ELR (cell line): ENCODE measurements around the gene PRKCE.
"Not testable (repeated sequence)": the region's sequence is repeated elsewhere in the genome, so short reads cannot be mapped to it uniquely, and the experiment has no call there.

Experiments
- DNase-seq: peaks from one replicate; pipeline ENCODE4 v3.0.0-alpha.2; 2015; ENCODE audit warnings: low read depth

Gene PRKCE

DNA sequence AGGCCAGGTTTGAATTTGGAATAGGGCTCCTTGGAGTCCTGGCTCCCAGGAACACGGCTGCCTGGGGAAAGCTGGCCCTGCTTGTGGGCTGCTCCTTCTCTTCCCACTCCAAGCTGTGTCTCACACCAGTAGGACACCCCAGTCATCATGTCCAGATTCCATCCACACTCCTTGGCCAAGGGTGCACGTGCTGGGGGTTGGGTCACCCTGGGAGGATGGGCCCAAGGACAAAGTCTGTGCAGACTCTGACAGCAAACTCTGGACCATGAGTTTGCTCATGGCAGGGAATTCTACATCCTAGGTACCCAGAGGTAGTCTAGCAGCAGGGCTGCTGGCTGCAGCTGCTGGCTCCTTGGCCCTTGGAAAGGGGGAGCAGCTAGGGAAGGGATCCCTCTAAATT, 543.4 kb downstream of the PRKCE start:
- no peak for DNase-seq

DNA sequence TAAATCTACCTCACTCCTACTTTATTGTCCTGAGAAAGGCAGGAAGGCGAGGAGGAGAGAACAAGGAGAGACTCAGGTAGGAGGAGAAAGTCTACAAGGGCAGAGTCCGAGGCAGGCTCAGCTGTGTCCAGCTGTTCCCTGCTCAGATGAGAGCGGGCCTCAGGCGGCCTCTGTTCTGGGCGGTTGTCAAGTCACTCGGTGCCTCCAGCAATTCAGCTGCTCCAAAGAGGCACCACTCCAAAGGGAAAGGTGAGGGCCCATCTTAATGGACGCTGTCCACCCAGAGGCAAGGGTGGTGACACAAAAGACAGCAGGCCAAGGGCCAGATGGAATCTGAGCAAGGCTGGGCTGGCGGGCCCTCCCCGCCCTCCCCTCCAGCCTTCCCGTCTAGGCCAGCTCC, 544.3 kb downstream of the PRKCE start:
- no peak for DNase-seq

DNA sequence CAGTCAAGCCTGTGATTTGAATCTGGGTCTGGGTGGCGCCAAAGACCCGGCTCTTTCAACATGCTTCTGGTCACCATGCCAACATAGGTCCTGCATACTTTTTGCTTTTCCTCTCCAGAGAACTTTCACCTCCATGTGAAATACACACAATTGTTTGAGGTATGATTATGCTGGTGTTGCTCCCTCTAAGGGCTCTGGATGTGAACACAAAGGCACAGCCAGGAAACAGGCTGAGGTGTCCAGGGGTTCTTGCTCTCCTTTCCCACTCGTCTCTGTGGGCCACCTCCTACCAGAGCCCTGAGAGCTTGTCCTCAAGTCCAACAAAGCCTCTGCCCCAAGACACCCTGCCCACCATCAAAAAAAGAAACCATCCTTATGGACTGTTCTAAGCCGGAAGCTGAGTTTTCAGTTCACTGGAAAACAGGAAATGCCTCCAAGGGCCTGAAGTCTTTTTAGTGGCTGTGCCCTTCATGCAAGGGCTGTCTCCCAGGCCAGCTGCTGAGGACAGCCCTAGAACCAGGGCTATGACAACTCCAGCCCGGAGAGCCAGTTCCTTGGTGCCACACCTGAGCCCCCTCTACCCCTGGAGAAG, 545.5 kb downstream of the PRKCE start:
- DNase-seq = no peak

DNA sequence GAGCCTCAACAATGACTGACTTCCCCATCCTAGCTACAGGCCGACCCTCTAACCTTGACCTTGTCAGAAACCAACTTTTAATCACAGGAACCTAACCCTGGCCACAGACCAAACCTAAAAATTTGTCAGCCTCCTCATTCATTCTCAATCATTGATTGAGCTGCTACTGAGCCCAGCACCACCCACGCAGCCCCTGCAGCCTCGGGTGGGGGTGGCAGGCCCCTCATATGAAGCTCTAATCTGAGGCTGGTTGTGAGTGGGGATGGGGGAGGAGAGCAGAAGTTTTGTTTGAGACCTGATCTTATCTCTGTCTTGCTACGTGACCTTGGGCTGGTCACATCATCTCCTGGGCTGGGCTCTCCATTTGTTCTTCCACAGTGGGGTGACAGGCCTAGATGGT, 546.2 kb downstream of the PRKCE start:
- DNase-seq = no peak

DNA sequence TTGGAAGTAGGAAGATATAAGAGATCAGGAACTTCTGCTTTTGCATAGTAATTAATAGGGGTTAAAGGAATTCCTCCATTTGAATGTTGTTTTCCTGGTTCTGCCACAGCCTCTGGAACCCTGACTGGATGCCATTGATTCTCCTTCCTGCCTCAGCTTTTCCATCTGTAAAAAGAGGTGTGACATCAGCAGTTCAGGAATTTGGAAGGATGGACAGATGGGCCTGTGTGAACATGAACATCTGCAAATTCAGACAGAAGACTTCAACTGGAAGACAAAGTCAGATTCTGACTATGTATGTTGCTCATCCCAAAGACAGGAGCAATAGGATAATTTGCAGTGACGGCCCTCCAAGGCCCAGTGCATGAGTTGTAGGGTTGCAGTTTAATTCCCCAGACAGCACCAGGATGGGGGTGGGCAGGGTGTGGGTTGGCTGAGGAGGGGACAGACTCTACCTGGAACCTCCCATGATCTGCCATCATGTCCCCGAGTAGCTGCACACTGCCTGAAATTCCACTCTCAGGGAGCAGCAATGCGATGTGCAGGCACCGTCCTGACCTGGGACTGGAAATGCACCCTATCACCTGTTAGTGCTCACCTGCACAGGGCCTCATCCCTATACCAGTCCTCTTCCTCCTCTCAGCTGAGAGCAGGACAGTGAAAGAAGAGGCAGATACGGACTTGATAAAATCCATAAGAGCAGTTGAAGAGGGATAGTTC, 546.8 kb downstream of the PRKCE start:
- DNase-seq = no peak

DNA sequence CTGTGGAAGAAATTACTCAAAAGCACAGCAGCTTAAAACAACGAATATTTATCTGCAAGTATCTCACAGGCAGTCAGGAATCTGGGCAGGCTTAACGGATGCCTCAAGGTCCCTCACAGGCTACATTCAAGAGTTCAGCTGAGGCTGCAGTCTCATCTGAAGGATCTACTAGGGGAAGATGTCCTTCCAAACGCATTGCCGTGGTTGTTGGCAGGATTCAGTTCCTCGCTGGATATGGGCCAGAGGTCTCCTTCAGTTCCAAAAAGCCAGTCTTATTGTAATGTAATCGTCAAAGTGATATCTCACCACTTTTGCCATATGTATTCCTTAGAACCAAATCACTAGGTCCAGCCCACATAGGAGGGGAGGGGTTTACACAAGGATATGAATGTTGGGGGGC, 547.5 kb downstream of the PRKCE start:
- DNase-seq = no peak

DNA sequence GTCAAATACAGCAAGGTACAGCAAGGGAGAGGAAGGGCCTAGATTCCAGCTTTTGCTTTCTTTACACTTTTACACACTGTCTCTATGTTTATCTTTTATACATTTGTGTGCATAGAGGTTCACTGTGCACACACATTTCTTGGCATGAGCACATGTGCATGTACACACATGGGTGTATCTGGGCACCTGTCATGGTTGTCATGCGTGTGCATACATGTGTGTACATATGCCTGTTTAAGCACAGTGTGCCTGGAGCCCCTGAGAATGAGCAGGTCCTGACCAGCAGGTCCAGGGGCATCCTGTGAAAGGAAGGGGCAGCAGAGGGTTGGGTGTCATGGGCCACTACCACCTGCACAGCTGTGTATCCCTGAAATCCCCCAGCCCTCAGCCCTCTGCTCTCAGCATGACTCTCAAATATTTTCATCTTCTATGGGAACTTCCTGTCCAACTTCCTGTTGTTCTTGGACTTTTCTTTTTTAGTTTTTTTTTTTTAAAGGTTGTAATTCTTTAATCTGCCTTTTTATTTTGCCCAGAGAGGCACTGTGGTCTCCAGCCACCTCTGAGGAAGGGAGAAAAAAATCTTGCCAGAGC, 548.7 kb downstream of the PRKCE start:
- DNase-seq = no peak

DNA sequence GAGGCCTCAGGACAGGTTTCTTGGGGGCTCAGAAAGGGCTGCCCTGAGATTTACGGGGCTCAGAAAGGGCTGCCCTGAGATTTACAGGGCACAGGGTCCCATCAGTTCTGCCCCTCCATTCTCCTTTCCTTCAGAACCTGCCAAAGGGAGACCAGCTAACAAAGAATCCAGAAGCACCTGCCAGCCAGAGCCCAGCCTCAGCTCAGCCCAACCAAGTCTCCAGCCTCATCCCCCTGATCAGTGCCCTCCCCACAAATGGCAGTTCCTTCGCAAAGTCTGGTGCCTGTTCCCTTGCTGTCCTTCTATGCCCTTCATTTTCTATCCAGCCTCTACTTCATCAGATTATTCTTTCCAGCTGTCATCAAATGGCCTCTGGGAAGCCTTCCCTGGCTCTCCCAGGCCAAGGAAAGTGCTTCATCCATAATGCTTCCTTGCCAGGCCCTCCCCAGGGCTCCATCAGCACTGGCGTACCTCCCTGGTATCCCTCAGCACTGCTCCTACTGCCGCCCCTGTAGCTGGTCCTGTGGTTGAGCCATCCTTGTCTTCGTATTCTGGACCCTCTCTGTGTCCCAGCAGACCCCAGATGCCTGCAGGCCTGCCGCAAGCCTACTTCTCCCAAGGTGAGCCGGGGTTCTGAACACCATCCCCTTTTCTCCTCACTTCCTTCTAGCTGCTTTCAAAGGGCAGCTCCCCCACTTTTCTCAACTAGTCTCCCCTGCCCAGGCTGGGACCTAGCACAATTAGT, 549.6 kb downstream of the PRKCE start:
- DNase-seq = no peak

DNA sequence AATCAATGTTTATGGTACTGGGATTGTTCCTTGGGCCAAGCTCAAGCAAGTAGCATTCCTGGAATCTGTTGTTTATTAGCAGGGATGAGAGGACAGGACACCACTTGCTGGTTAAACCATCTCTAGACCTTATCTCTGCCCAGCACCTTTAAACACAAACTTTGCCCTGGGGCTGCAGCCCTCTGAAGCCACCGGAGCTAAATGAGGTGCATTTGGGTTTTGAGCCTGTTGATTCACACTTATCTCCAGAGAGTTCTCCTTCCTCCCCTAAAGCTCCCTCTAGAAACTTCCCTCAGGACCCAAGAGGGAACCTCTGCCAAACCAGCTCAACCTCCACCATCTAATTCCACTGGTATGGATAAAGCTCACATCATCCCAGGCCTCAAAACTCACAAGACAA, 551.0 kb downstream of the PRKCE start:
- no peak for DNase-seq

DNA sequence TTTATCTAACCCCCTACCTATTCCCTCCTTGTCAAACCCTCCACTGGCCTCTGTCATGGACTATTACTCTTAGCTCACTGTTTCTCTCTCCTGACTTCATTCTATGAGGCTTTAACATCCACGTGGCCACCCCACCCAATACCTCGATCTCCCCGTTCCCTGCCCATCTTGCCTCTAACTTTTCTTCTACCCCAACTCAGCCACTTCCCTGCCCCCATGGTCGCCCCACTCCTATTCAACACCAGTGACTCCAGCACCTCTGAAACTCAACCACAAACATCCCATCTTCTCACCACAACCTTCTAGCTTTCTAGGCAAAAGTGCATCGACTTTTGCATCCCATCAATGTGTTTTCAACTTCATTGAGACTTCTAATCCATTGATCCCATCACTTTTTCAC, 551.5 kb downstream of the PRKCE start:
- DNase-seq = no peak

DNA sequence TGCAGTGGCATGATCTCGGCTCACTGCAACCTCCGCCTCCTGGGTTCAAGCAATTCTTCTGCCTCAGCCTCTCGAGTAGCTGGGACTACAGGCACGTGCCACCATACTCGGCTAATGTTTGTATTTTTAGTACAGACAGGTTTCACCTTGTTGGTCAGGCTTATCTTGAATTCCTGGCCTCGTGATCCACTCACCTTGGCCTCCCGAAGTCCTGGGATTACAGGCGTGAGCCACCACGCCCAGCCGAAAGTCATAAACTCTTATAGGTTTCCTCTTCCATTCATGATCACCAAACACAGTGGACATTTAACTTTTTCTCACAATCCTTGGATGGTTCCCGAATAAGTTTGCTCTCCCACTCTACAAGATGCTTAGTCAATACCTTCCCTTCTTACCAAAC, 552.2 kb downstream of the PRKCE start:
- not testable (repeated sequence) for DNase-seq

DNA sequence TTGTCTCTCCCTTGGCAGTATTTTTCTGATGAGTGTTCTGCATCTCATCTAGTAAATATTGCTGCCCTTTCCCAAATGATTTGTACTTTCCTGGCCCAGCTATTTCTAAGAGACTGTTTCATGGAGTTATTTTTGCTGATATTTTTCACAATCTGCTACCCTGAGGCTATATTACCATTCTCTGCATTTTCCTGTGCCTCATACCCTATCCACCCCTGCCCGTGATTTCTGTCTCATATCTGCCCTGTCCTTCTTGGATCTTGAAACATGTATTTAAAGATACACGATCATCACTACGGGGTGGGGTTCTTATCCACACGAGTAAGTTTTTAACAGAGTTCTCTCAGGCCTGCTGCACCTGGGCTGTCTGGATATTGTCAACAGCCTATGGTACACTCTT, 556.1 kb downstream of the PRKCE start:
- no peak for DNase-seq

DNA sequence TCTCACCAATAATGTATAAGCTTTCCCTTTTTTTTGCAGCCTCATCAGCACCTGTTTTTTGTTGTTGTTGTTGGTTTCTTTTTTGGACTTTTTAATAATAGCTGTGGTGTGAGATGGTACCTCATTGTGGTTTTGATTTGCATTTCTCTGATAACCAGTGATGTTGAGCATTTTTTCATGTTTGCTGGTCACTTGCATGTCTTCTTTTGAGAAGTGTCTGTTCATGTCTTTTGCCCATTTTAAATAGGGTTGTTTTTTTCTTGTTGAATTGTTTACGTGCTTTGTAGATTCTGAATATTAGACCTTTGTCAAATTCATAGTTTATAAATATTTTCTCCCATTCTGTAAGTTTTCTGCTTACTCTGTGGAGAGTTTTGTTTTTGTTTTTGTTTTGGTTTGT, 557.3 kb downstream of the PRKCE start:
- no peak for DNase-seq

DNA sequence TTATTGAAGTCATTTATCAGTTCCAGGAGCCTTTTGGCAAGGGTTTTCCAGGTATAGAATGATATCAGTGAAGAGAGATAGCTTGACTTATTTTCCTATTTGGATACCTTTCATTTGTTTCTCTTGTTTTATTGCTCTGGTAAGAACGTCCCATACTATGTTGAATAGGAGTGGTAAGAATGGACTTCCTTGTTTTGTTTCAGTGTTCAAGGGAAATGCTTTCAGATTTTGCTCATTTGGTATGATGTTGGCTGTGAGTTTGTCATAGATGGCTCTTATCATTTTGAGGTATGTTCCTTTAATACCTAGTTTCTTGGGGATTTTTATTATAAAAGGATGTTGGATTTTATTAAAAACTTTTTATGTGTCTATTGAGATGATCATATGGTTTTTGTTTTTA, 558.6 kb downstream of the PRKCE start:
- no peak for DNase-seq

DNA sequence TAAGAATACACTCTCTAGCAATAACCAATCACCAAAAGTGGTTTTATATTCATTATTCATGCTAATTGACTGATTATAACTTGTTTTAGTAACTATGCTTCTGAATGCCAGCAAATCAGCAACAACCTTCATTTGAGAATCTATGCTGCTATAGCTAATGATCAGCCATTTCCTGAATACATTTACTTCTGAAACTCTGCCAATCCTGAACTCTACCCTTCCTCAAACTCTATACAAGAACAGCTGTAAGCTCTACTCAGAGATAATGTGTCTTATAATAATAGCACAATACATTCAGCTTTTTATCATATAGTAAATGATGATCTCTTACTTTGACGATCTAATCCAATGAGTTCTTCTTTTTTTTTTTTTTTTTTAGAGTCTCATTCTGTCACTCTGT, 560.0 kb downstream of the PRKCE start:
- DNase-seq = no peak

DNA sequence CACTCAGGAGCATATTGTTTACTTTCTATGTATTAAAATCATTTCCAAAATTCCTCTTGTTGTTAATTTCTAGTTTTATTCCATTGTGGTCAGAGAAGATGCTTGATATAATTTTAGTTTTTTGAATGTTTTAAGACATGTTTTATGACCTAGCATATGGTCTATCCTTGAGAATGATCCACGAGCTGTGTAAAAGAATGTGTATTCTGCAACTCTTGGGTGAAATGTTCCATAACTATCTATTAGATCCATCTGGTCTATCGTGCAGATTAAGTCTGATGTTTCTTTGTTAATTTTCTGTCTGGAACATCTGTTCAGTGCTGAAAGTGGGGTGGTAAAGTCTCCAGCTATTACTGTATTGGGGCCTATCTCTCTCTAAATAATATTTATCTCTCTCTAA, 562.4 kb downstream of the PRKCE start:
- no peak for DNase-seq

DNA sequence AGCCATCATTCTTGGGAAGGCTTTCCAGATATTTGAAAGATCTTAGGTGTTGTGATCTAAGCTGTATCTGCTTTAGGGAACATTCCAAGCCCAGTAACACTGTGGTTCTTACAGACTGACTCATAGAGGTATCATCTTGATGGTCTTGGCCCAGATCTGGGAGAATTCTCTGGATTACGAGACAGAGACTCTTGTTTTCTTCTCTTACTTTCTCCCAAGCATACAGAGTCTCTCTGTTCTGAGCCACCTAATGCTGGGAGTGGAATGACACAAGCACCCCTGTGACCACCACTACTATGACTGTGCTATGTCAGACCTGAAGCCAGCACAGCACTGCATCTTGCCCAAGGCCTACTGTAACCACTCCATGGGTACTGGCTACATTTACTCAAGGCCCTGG, 564.7 kb downstream of the PRKCE start:
- DNase-seq = peak; percentile 89

DNA sequence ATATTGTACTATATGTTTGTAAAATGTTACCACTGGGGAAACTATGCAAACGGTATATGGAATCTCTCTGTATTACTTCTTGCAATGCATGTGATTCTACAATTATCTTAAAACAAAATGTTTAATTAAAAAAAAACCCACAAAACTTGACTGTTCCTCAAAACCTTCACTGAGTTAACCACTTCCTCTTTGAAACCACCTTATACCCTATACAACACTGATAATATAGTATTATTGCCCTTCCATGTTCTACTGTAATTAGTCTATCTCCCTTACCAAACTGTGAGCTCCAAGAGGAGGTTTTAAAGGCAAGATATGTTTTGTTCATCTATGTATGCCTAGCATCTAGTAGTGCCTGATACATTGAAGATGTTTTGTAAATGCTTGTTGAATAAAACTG, 572.0 kb downstream of the PRKCE start:
- not testable (repeated sequence) for DNase-seq

DNA sequence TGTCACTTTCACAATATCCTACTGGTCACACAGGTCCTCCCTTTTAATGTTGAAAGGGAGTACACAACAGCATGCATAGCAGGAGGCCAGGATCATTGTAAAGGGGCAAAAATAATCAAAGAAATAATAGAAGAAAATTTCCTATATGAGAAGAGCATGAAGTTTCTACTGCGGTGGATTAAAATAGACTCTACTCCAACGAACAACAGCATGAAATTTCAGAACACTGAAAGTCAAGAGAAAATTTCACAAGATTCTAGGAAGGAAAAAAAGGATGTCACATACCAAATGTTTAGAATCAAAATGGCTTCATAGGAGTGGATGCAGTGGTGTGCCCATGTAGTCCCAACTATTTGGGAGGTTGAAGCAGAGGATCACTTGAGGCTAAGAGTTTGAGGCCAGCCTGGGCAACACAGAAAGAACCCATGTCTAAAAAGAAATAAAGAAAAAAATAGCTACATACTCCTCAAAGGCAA, 573.7 kb downstream of the PRKCE start:
- no peak for DNase-seq

DNA sequence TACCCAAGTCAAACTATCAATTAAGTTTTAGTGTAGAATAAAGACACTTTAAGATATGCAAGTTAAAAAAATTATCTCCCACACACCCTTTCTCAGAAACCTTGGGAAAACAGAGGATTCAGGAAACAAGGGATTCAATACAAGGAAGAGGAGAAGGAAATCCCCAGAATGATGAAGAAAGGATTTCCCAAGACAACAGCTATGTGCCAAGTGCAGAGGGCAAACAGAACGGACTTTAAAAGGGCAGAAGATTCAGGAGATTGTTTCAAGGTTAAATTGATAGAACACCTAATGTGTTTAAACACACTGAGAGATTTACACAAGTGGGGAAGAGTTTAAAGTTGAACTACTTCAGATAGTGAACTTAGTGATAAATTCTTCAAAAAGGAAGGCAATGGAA, 574.3 kb downstream of the PRKCE start:
- DNase-seq = no peak

DNA sequence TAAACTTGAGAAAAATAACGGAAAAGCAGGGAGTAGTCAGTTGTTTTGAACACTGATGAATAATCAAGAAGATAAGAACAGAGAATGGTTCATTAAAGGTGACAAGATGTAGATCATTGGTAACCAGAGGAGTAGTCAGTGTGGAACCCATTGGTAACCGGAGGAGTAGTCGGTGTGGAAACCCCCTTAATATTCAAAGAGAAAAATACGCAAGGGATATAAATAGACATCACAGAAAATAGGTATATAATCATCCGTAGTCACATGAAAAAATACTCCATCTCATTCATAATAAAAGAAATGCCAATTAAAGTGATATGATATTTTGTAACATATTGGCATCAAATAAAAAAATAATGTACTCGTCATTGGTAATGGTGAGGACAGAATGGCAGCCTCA, 575.1 kb downstream of the PRKCE start:
- no peak for DNase-seq

DNA sequence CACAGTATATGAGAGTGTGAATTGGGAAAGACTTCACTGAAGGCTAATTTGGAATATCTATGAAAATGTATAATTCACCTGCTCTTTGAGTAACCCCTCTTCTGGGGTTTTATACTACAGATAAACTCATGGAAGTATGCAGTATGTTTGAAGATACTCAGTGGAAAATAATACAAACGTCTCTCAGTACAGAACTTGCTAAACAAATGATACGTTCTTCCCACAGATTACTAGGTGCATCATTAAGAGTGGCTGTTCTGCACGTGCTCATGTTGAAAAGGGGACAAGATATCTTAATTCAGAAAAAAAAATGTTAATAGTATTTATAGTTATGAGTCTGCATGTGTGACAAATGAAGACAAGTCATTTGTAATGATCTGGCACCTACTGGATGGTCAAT, 575.5 kb downstream of the PRKCE start:
- DNase-seq = no peak

DNA sequence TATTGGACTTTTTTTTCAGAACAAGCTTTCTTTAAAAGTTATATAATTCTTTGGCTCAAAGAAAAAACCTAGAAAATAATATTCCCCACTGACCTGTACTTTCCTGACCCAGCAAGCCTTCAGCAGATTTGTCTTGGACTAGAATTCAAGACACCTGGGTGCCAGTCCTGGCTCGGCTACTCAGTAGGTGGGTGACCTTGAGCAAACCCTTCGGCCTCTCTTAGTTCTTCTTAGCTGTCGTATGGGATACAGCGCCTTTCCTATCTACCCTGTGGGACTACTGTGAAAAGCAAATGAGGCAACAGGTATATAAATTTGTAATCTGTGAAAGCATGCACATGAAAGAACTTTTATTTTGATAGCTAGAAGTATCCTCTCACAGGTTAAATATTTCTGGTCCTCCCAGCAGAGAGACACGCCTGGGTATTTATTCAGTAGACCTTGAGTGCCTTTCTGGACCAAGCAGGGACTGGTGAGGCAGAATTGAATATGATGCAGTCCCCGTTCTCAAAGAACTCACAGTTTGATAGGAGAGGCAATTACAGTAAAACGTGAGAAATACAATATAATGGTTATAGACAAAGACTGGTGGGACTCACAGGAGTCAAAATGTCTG, 576.3 kb downstream of the PRKCE start:
- no peak for DNase-seq
